A549 (cell line): ENCODE data around the gene AKAP5. TPM values are rescaled to one million over a fixed set of nuclear protein-coding genes. Genes with fewer than 3 reads are reported as not detected.

ENCODE experiments used
- ATAC-seq, 2 experiments: fragments of 200-7000 bp in 1 of 2; fragments of >200 bp in 1 of 2; cut with Nextera tagmentation in 1 of 2; cut with Tn5 transposase in 1 of 2; 3 replicates each; pipeline versions ENCODE4 v1.8.0 to v1.9.1; 2018 to 2020; ENCODE audit warnings: mild to moderate bottlenecking in 1 of 2, moderate library complexity in 1 of 2
- CTCF ChIA-PET: fragments of 300-600 bp; sonication (Branson Sonifier 250); formaldehyde crosslinking; extraction: SDS; loops from one replicate; lab custom pipeline; 2021; ENCODE audit warnings: antibody characterized with exemption, inconsistent platforms; lab: Yijun Ruan, JAX
- POLR2A ChIA-PET: fragments of 350-600 bp; formaldehyde crosslinking; extraction: SDS; loops from one replicate; lab custom pipeline; 2021; ENCODE audit warnings: antibody characterized with exemption, inconsistent platforms; lab: Yijun Ruan, JAX
- DNase-seq, 2 experiments: peaks; one replicate each; pipeline versions ENCODE4 v3.0.0 to v3.0.0-alpha.2; 2011 to 2016; ENCODE audit warnings: low read depth in 1 of 2, low spot score in 1 of 2
- FAIRE-seq: peaks from 2 replicates; lab custom pipeline; 2011; peaks lifted over from hg19 to GRCh38; lab: Jason Lieb, UNC
- H3K27ac ChIP-seq, 2 experiments: fragments of >200 bp; sonication (Bioruptor Twin); formaldehyde crosslinking; 3 replicates each; pipeline ENCODE4 v1.5.1; 2016 to 2017
- H3K4me1 ChIP-seq: fragments of >200 bp; sonication (Bioruptor Twin); formaldehyde crosslinking; 3 replicates; pipeline ENCODE4 v1.6.1; 2016
- H3K4me2 ChIP-seq: fragments of >200 bp; sonication (Bioruptor Twin); formaldehyde crosslinking; 3 replicates; pipeline ENCODE4 v1.6.1; 2016
- H3K4me3 ChIP-seq: fragments of >200 bp; sonication (Bioruptor Twin); formaldehyde crosslinking; 3 replicates; pipeline ENCODE4 v1.5.1; 2016
- H3K9me3 ChIP-seq: fragments of >200 bp; sonication (Bioruptor Twin); formaldehyde crosslinking; 3 replicates; pipeline ENCODE4 v1.6.1; 2016
- ATOH8 ChIP-seq: fragments of 250-450 bp; sonication (Bioruptor Pico); IDR thresholded peaks from 2 replicates; pipeline ENCODE4 v1.5.0; 2020; ENCODE audit warnings: low read depth, mild to moderate bottlenecking, moderate library complexity
- BCL3 ChIP-seq: fragments of >200 bp; sonication (Bioruptor Twin); formaldehyde crosslinking; IDR thresholded peaks from 3 replicates; pipeline ENCODE4 v1.6.1; 2016
- CBX2 ChIP-seq: fragments of 200-600 bp; sonication (generic); IDR thresholded peaks from 2 replicates; pipeline ENCODE4 v1.6.1; 2016; ENCODE audit warnings: low read depth, mild to moderate bottlenecking, borderline replicate concordance
- CEBPB ChIP-seq, 2 experiments: fragments of >200 bp in 1 of 2; sonication (Bioruptor Twin) in 1 of 2; formaldehyde crosslinking in 1 of 2; IDR thresholded peaks; 2 replicates each; pipeline ENCODE4 v1.6.1; 2012 to 2016
- CTCF ChIP-seq: fragments of >200 bp; sonication (Bioruptor Twin); formaldehyde crosslinking; IDR thresholded peaks from 3 replicates; pipeline ENCODE4 v1.5.1; 2016
- EHMT2 ChIP-seq: fragments of 200-600 bp; sonication (generic); IDR thresholded peaks from 2 replicates; pipeline ENCODE4 v1.6.1; 2016; ENCODE audit warnings: antibody characterized with exemption, low read depth, mild to moderate bottlenecking, moderate library complexity
- ELK1 ChIP-seq: fragments of 150-350 bp; IDR thresholded peaks from 2 replicates; pipeline ENCODE4 v1.6.1; 2014; ENCODE audit warnings: low read depth, mild to moderate bottlenecking, low read length
- EP300 ChIP-seq, 2 experiments: fragments of >200 bp; sonication (Bioruptor Twin); formaldehyde crosslinking; IDR thresholded peaks; 2 replicates in 1 of 2; 3 replicates in 1 of 2; pipeline ENCODE4 v1.6.1; 2016 to 2017
- FOXS1 ChIP-seq: fragments of 250-450 bp; sonication (Bioruptor Pico); IDR thresholded peaks from 2 replicates; pipeline ENCODE4 v1.5.0; 2020; ENCODE audit warnings: mild to moderate bottlenecking, moderate library complexity
- HDAC2 ChIP-seq: fragments of 200-600 bp; sonication (generic); IDR thresholded peaks from 2 replicates; pipeline ENCODE4 v1.6.1; 2016
- HMGXB4 ChIP-seq: fragments of 250-450 bp; sonication (Bioruptor Pico); IDR thresholded peaks from 2 replicates; pipeline ENCODE4 v1.5.0; 2021; ENCODE audit warnings: mild to moderate bottlenecking, moderate library complexity, borderline replicate concordance
- HOXB5 ChIP-seq: fragments of 250-450 bp; sonication (Bioruptor Pico); IDR thresholded peaks from 2 replicates; pipeline ENCODE4 v1.5.0; 2020; ENCODE audit warnings: mild to moderate bottlenecking, moderate library complexity
- JUN ChIP-seq, 2 experiments: fragments of >200 bp; sonication (Bioruptor Twin); formaldehyde crosslinking; IDR thresholded peaks; 2 replicates in 1 of 2; 3 replicates in 1 of 2; pipeline ENCODE4 v1.6.1; 2016 to 2017
- KDM1A ChIP-seq: fragments of 200-600 bp; sonication (generic); IDR thresholded peaks from 2 replicates; pipeline ENCODE4 v1.6.1; 2016; ENCODE audit warnings: low read depth, mild to moderate bottlenecking
- KDM5A ChIP-seq: fragments of 200-600 bp; sonication (generic); IDR thresholded peaks from 2 replicates; pipeline ENCODE4 v1.6.1; 2016; ENCODE audit warnings: antibody characterized with exemption, mild to moderate bottlenecking
- MAFK ChIP-seq: fragments of 450-650 bp; IDR thresholded peaks from 2 replicates; pipeline ENCODE4 v1.6.1; 2014; ENCODE audit not compliant: partially characterized antibody
- NR3C1 ChIP-seq: fragments of >200 bp; sonication (Bioruptor Twin); formaldehyde crosslinking; IDR thresholded peaks from 3 replicates; pipeline ENCODE4 v1.6.1; 2017
- POLR2A ChIP-seq: IDR thresholded peaks from 2 replicates; pipeline ENCODE4 v1.6.1; 2012; ENCODE audit warnings: mild to moderate bottlenecking, low read length
- POLR2AphosphoS2 ChIP-seq: conservative IDR thresholded peaks from 2 replicates; pipeline ENCODE4 v1.6.1; 2012; ENCODE audit warnings: low read length, improper control_type of control experiment, inconsistent platforms
- RAD21 ChIP-seq, 2 experiments: fragments of >200 bp in 1 of 2; sonication (Bioruptor Twin) in 1 of 2; formaldehyde crosslinking in 1 of 2; IDR thresholded peaks in 1 of 2; conservative IDR thresholded peaks in 1 of 2; 2 replicates in 1 of 2; 3 replicates in 1 of 2; pipeline ENCODE4 v1.6.1; 2012 to 2018; ENCODE audit warnings: inconsistent platforms in 1 of 2
- RFX5 ChIP-seq: fragments of 450-650 bp; IDR thresholded peaks from 2 replicates; pipeline ENCODE4 v1.7.1; 2014; ENCODE audit warnings: antibody characterized with exemption, mild to moderate bottlenecking, moderate library complexity
- RNF2 ChIP-seq: fragments of 200-600 bp; sonication (generic); IDR thresholded peaks from 2 replicates; pipeline ENCODE4 v1.6.1; 2016; ENCODE audit warnings: low read depth, mild to moderate bottlenecking, antibody characterized with exemption, moderate library complexity, borderline replicate concordance
- SMC3 ChIP-seq: fragments of >200 bp; sonication (Bioruptor Twin); formaldehyde crosslinking; IDR thresholded peaks from 3 replicates; pipeline ENCODE4 v1.6.1; 2018; ENCODE audit warnings: inconsistent platforms
- ZFP36 ChIP-seq: fragments of 450-650 bp; IDR thresholded peaks from 2 replicates; pipeline ENCODE4 v1.6.1; 2014; ENCODE audit warnings: borderline replicate concordance; ENCODE audit not compliant: partially characterized antibody
- polyA plus RNA-seq, 4 experiments: library from polyadenylated mRNA; depleted of rRNA in 3 of 4; stranded (reverse); fragments of >200 nt; fragmentation: RNase III in 1 of 4; extraction: RNeasy Plus Mini Kit Qiagen cat#74134 plus additional on column Dnase treatment in 1 of 4; gene quantifications; 2 replicates in 3 of 4; 3 replicates in 1 of 4; pipeline ENCODE4 v1.2.3, GENCODE V29; 2011 to 2017

AKAP5 gene
- polyA plus RNA-seq, 2 of the 4 experiments (the other 2 are of a cell fraction), result 0.84 to 1.9 TPM

- POLR2A ChIA-PET, result interaction anchor here (1.1 to 1.5 kb wide), 2 partner anchors 27 to 135 kb away, joined by 3 to 4 read pairs; no protein-coding TSS in a partner anchor
These were observed 13.4 kb downstream of the AKAP5 start for GRCh38 chr14:64478634-64479250.

More at GRCh38 chr14:64478634-64479250, 13.4 kb downstream of the AKAP5 start:
- Histone ChIP-seq H3K27ac (no peak overlapping the region), H3K9me3 (no peaks in the 10 kb centered on the region), H3K4me2 (no peak overlapping the region), H3K4me3 (no peak overlapping the region), H3K4me1 (no peaks in the 10 kb centered on the region)
- FAIRE-seq (peak; percentile 68), ATAC-seq (peak in 1 of 2 experiments; percentile 43; a peak in 1 of 6 replicates), DNase-seq (peak in 1 of 2 experiments; percentile 44)
- TF ChIP-seq ATOH8 (CRISPR knock-in tag), result no peak
- TF ChIP-seq HOXB5 (CRISPR knock-in tag), result no peak
- no peak for TF ChIP-seq FOXS1
- no peak for TF ChIP-seq RFX5
- TF ChIP-seq NR3C1, result no peak
- TF ChIP-seq KDM1A, result no peak
- TF ChIP-seq POLR2A, result no peak
- TF ChIP-seq EP300 (IDR thresholded peaks at IDR 0.05), result no peak
- no peak for TF ChIP-seq HDAC2
- no peak for TF ChIP-seq CBX2
- TF ChIP-seq RNF2, result no peak
- no peak for TF ChIP-seq BCL3
- TF ChIP-seq ELK1, result no peak
- TF ChIP-seq SMC3, result peak; percentile 50
- peak; percentile 65 for TF ChIP-seq CTCF
- no peak for TF ChIP-seq EHMT2
- TF ChIP-seq CEBPB (IDR thresholded peaks at IDR 0.05), result no peak
- TF ChIP-seq RAD21 (conservative IDR thresholded peaks at IDR 0.05 in 1 of 2, IDR thresholded peaks at IDR 0.05 in 1 of 2), result peak; percentile 60 to 70
- TF ChIP-seq POLR2AphosphoS2, result no peak
- TF ChIP-seq ZFP36, result no peak
- no peak for TF ChIP-seq KDM5A
- TF ChIP-seq JUN (IDR thresholded peaks at IDR 0.05), result no peak
- TF ChIP-seq MAFK, result no peak
- no peak for TF ChIP-seq HMGXB4 (CRISPR knock-in tag)
- CTCF ChIA-PET, result interaction anchor here (0.8 to 9.2 kb wide), 24 partner anchors 9 to 413 kb away, joined by 3 to 93 read pairs (median 6); partner anchors contain the start of genes AKAP5, MTHFD1 and ZBTB25
